GM12878 (cell line): Measurements from ENCODE around the gene ARHGAP26. TPM values are rescaled to one million over a fixed set of nuclear protein-coding genes. Genes with fewer than 3 reads are reported as not detected.

Source experiments
- ATAC-seq: fragments of 200-7000 bp; cut with Tn5 transposase; 3 replicates; pipeline ENCODE4 v1.9.1; 2020; ENCODE audit warnings: mild to moderate bottlenecking, moderate library complexity
- BruUV-seq: library from RNA; stranded (reverse); fragments of 400-500 nt; replicated peaks from 2 replicates; lab custom pipeline; 2021; lab: Mats Ljungman, UMichigan
- CTCF ChIA-PET: fragments of 300-600 bp; sonication (Branson Sonifier 250); formaldehyde crosslinking; extraction: SDS; loops from one replicate; lab custom pipeline; 2021; ENCODE audit warnings: inconsistent platforms; lab: Yijun Ruan, JAX
- POLR2A ChIA-PET: fragments of 350-600 bp; formaldehyde crosslinking; extraction: SDS; loops from one replicate; lab custom pipeline; 2021; ENCODE audit warnings: inconsistent platforms; lab: Charles Lee
- RAD21 ChIA-PET: fragments of 300-600 bp; sonication (Branson Sonifier 250); formaldehyde crosslinking; loops from one replicate; lab custom pipeline; 2023; ENCODE audit warnings: antibody characterized with exemption; ENCODE audit not compliant: unreplicated experiment; lab: Charles Lee
- SMC1A ChIA-PET: fragments of 300-600 bp; sonication (Branson Sonifier 250); formaldehyde crosslinking; loops from one replicate; lab custom pipeline; 2023; ENCODE audit not compliant: unreplicated experiment, uncharacterized antibody; lab: Charles Lee
- DNase-seq: peaks from one replicate; pipeline ENCODE4 v3.0.0-alpha.2; 2011; ENCODE audit warnings: low read depth, low spot score
- FAIRE-seq: peaks from 3 replicates; lab custom pipeline; 2011; peaks lifted over from hg19 to GRCh38; lab: Jason Lieb, UNC
- H2AFZ ChIP-seq: 2 replicates; pipeline ENCODE4 v1.6.0; 2011; ENCODE audit warnings: low read depth, low read length, control low read depth; ENCODE audit not compliant: control insufficient read depth
- H3K27ac ChIP-seq: 2 replicates; pipeline ENCODE4 v1.5.1; 2011; ENCODE audit warnings: control low read depth; ENCODE audit not compliant: control insufficient read depth, insufficient read depth
- H3K27me3 ChIP-seq, 2 experiments: replicated peaks in 1 of 2; 2 replicates each; pipeline versions ENCODE4 v1.6.0 to v1.6.1; 2011; ENCODE audit warnings: low read length in 1 of 2; ENCODE audit not compliant: control insufficient read depth in 2 of 2, insufficient read depth in 2 of 2
- H3K36me3 ChIP-seq, 2 experiments: 2 replicates each; pipeline ENCODE4 v1.5.1; 2011; ENCODE audit warnings: low read length in 1 of 2; ENCODE audit not compliant: control insufficient read depth in 2 of 2, insufficient read depth in 2 of 2
- H3K4me1 ChIP-seq: 2 replicates; pipeline ENCODE4 v1.6.1; 2011; ENCODE audit warnings: mild to moderate bottlenecking, low read length, moderate library complexity, mixed read lengths; ENCODE audit not compliant: control insufficient read depth, insufficient read depth
- H3K4me2 ChIP-seq: 2 replicates; pipeline ENCODE4 v1.6.0; 2011; ENCODE audit warnings: control low read depth; ENCODE audit not compliant: control insufficient read depth, insufficient read depth
- H3K4me3 ChIP-seq: fragments of 200-600 bp; sonication (generic); 2 replicates; pipeline ENCODE4 v1.5.1; 2016
- H3K79me2 ChIP-seq: 2 replicates; pipeline ENCODE4 v1.6.0; 2011; ENCODE audit warnings: low read length; ENCODE audit not compliant: control insufficient read depth, insufficient read depth
- H3K9ac ChIP-seq: 2 replicates; pipeline ENCODE4 v1.8.0; 2011; ENCODE audit warnings: low read length, control low read depth, mixed read lengths; ENCODE audit not compliant: control insufficient read depth, insufficient read depth
- H3K9me3 ChIP-seq: replicated peaks from 3 replicates; pipeline ENCODE4 v1.5.1; 2011; ENCODE audit warnings: mild to moderate bottlenecking, low read length; ENCODE audit not compliant: control insufficient read depth, insufficient read depth
- H4K20me1 ChIP-seq: 2 replicates; pipeline ENCODE4 v1.6.0; 2011; ENCODE audit not compliant: control insufficient read depth, insufficient read depth
- BMI1 ChIP-seq: fragments of 450-650 bp; IDR thresholded peaks from 2 replicates; pipeline ENCODE4 v1.6.1; 2016; ENCODE audit warnings: mild to moderate bottlenecking, moderate library complexity, borderline replicate concordance
- CBX5 ChIP-seq: sonication (generic); IDR thresholded peaks from 2 replicates; pipeline ENCODE4 v1.6.1; 2016; ENCODE audit warnings: low read depth, moderate library complexity, mild to moderate bottlenecking, inconsistent platforms
- CREM ChIP-seq: IDR thresholded peaks from 2 replicates; pipeline ENCODE4 v1.6.1; 2014; ENCODE audit warnings: antibody characterized with exemption, low read depth
- IKZF1 ChIP-seq: fragments of 450-650 bp; conservative IDR thresholded peaks from 2 replicates; pipeline ENCODE4 v1.6.1; 2017; ENCODE audit warnings: antibody characterized with exemption, mild to moderate bottlenecking
- IKZF2 ChIP-seq, 2 experiments: fragments of 450-650 bp; IDR thresholded peaks; 2 replicates each; pipeline ENCODE4 v1.6.1; 2017; ENCODE audit warnings: mild to moderate bottlenecking in 2 of 2, moderate library complexity in 2 of 2
- LARP7 ChIP-seq: fragments of 450-650 bp; IDR thresholded peaks from 2 replicates; pipeline ENCODE4 v1.6.1; 2017; ENCODE audit warnings: mild to moderate bottlenecking
- POLR2AphosphoS2 ChIP-seq: IDR thresholded peaks from 2 replicates; pipeline ENCODE4 v1.6.1; 2011; ENCODE audit warnings: low read depth, mild to moderate bottlenecking, low read length, improper control_type of control experiment, moderate library complexity
- RAD21 ChIP-seq: IDR thresholded peaks from 2 replicates; pipeline ENCODE4 v1.6.1; 2011; ENCODE audit warnings: mild to moderate bottlenecking, low read depth, low read length, moderate library complexity; ENCODE audit not compliant: insufficient read depth
- ZNF217 ChIP-seq: fragments of 450-650 bp; IDR thresholded peaks from 2 replicates; pipeline ENCODE4 v1.6.1; 2017; ENCODE audit warnings: antibody characterized with exemption, mild to moderate bottlenecking
- ZNF24 ChIP-seq: fragments of 450-650 bp; IDR thresholded peaks from 2 replicates; pipeline ENCODE4 v1.6.1; 2017; ENCODE audit warnings: antibody characterized with exemption, mild to moderate bottlenecking
- ZNF592 ChIP-seq: fragments of 450-650 bp; IDR thresholded peaks from 2 replicates; pipeline ENCODE4 v1.6.1; 2017; ENCODE audit warnings: mild to moderate bottlenecking, moderate library complexity
- WGBS: methylation state at CpG from one replicate; pipeline ENCODE4 v1.1.6; 2016; ENCODE audit warnings: low lambda C conversion rate; ENCODE audit not compliant: insufficient replicate concordance, insufficient coverage; ENCODE audit errors: missing lambda C conversion rate; 5-methylcytosine and 5-hydroxymethylcytosine counted together
- in situ Hi-C: fragments of 300-500 bp; cut with MboI; formaldehyde crosslinking; loops from 9 replicates; pipeline ENCODE4 v1.14.3; 2018; ENCODE audit warnings: mixed read lengths
- intact Hi-C: fragments of 100-400 bp; cut with micrococcal nuclease; formaldehyde crosslinking; loops from one replicate; pipeline ENCODE4 v1.14.2; 2022; ENCODE audit not compliant: unreplicated experiment
- polyA plus RNA-seq, 11 experiments: library from polyadenylated mRNA; depleted of rRNA in 4 of 11; unstranded in 6 of 11; stranded (reverse) in 5 of 11; fragments of >200 nt; fragmentation: Nextera tagmentation in 4 of 11; fragmentation: Illumina TruSeq in 1 of 11; extraction: Ambion mirVana in 4 of 11; extraction: Trizol in 1 of 11; gene quantifications; 1 replicate in 1 of 11; 2 replicates in 10 of 11; pipeline versions ENCODE4 v1.2.1 to v1.2.3, GENCODE V29; 2011 to 2016; ENCODE audit warnings: inconsistent platforms in 2 of 11, missing spikeins in 2 of 11, low read depth in 1 of 11
- total RNA-seq, 4 experiments: library from RNA; depleted of rRNA in 3 of 4; stranded (reverse); fragments of >200 nt in 3 of 4; fragmentation: Illumina TruSeq in 1 of 4; extraction: Trizol in 1 of 4; gene quantifications; 2 replicates each; pipeline versions ENCODE4 v1.2.1 to v1.2.3, GENCODE V29; 2013 to 2021
- TF ChIP-seq, protein P1 (sequence below): fragments of 450-650 bp; IDR thresholded peaks from 2 replicates; pipeline ENCODE4 v1.6.1; 2017; ENCODE audit warnings: mild to moderate bottlenecking
- TF ChIP-seq, protein P2 (sequence below): IDR thresholded peaks from 2 replicates; pipeline ENCODE4 v1.6.1; 2012; ENCODE audit warnings: low read depth, low read length, improper control_type of control experiment
- TF ChIP-seq, protein P3 (sequence below): IDR thresholded peaks from 2 replicates; pipeline ENCODE4 v1.6.1; 2011; ENCODE audit warnings: borderline replicate concordance, low read depth, mild to moderate bottlenecking, moderate library complexity, low read length; ENCODE audit not compliant: insufficient read depth, poor library complexity, severe bottlenecking

Gene ARHGAP26
- total and polyA plus RNA-seq, 10 of the 15 experiments (the other 5 are each of a cell fraction or from before 2014, with no cell fraction given): 9.4 to 41.5 (median 19.3) TPM

- Histone ChIP-seq H3K27me3 (no peaks in the 10 kb centered on the region), H3K36me3 (no peaks in the 10 kb centered on the region; a peak in 2 of 4 replicates), H3K4me2 (no peak overlapping the region), H4K20me1 (no peaks in the 10 kb centered on the region), H3K9me3 (no peaks in the 10 kb centered on the region), H3K4me3 (no peak overlapping the region), H3K9ac (no peak overlapping the region), H3K4me1 (no peaks in the 10 kb centered on the region; the same call in 1 of the 2 replicates), H3K27ac (no peak overlapping the region), H2AFZ (no peak overlapping the region), H3K79me2 (no peaks in the 10 kb centered on the region)
- DNase-seq: no peak
- in situ Hi-C loops: no loop called here
- ATAC-seq: no peak
- 98% methylated on average over 3 of the region's 3 CpGs for WGBS
- ChIA-PET SMC1A (interaction anchor here (0.7 to 8.7 kb wide), 20 partner anchors 8 to 167 kb away, joined by 3 to 50 read pairs (median 4); no protein-coding TSS in a partner anchor), CTCF (interaction anchor here (0.5 to 4.5 kb wide), 7 partner anchors 9 to 235 kb away, joined by 3 to 20 read pairs (median 7); no protein-coding TSS in a partner anchor), RAD21 (interaction anchor here (0.7 to 5.8 kb wide), 10 partner anchors 15 to 171 kb away, joined by 3 to 44 read pairs (median 5); no protein-coding TSS in a partner anchor), POLR2A (interaction anchor here (0.6 to 2.6 kb wide), 8 partner anchors 9 to 69 kb away, joined by 3 to 10 read pairs (median 6); no protein-coding TSS in a partner anchor)
- FAIRE-seq: no peak
- BruUV-seq: no TSS peak
- intact Hi-C loops: loop anchor here (5.0 kb wide), 1 partner anchor 233 kb away; the partner anchor contains the start of gene NR3C1
- TF ChIP-seq ZNF217 (no peak), LARP7 (no peak), IKZF1 (no peak), ZNF592 (no peak), ZNF24 (no peak), BMI1 (no peak), POLR2AphosphoS2 (no peak), RAD21 (no peak), CBX5 (no peak), CREM (no peak), IKZF2 (IDR thresholded peaks at IDR 0.05) (no peak)
- TF ChIP-seq, protein P1, sequence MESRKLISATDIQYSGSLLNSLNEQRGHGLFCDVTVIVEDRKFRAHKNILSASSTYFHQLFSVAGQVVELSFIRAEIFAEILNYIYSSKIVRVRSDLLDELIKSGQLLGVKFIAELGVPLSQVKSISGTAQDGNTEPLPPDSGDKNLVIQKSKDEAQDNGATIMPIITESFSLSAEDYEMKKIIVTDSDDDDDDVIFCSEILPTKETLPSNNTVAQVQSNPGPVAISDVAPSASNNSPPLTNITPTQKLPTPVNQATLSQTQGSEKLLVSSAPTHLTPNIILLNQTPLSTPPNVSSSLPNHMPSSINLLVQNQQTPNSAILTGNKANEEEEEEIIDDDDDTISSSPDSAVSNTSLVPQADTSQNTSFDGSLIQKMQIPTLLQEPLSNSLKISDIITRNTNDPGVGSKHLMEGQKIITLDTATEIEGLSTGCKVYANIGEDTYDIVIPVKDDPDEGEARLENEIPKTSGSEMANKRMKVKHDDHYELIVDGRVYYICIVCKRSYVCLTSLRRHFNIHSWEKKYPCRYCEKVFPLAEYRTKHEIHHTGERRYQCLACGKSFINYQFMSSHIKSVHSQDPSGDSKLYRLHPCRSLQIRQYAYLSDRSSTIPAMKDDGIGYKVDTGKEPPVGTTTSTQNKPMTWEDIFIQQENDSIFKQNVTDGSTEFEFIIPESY: no peak
- TF ChIP-seq, protein P2, sequence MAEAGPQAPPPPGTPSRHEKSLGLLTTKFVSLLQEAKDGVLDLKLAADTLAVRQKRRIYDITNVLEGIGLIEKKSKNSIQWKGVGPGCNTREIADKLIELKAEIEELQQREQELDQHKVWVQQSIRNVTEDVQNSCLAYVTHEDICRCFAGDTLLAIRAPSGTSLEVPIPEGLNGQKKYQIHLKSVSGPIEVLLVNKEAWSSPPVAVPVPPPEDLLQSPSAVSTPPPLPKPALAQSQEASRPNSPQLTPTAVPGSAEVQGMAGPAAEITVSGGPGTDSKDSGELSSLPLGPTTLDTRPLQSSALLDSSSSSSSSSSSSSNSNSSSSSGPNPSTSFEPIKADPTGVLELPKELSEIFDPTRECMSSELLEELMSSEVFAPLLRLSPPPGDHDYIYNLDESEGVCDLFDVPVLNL: no peak
- TF ChIP-seq, protein P3, sequence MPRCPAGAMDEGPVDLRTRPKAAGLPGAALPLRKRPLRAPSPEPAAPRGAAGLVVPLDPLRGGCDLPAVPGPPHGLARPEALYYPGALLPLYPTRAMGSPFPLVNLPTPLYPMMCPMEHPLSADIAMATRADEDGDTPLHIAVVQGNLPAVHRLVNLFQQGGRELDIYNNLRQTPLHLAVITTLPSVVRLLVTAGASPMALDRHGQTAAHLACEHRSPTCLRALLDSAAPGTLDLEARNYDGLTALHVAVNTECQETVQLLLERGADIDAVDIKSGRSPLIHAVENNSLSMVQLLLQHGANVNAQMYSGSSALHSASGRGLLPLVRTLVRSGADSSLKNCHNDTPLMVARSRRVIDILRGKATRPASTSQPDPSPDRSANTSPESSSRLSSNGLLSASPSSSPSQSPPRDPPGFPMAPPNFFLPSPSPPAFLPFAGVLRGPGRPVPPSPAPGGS: no peak
These were observed 399.0 kb downstream of the ARHGAP26 start for GRCh38 chr5:143168921-143169810.
